ENCODE measurements around the gene PPIG. TPM values are rescaled to one million over a fixed set of nuclear protein-coding genes. Genes with fewer than 3 reads are reported as not detected.
"Not testable (repeated sequence)": the region's sequence is repeated elsewhere in the genome, so short reads cannot be mapped to it uniquely, and the experiment has no call there.

The PPIG gene
- polyA plus RNA-seq (2013, experiment 1 of 2; ENCODE audit: insufficient read length): 28.5 TPM
- 31.2 TPM for polyA plus RNA-seq (2013, experiment 2 of 2; ENCODE audit: insufficient read length)

- DNase-seq: peak; percentile 93
These were observed at the start of gene PPIG for GRCh38 chr2:169584005-169584877. Gene PPIG (plus strand): TSS chr2:169584351. CDS start chr2:169604042, 19,691 bp downstream.

DNA sequence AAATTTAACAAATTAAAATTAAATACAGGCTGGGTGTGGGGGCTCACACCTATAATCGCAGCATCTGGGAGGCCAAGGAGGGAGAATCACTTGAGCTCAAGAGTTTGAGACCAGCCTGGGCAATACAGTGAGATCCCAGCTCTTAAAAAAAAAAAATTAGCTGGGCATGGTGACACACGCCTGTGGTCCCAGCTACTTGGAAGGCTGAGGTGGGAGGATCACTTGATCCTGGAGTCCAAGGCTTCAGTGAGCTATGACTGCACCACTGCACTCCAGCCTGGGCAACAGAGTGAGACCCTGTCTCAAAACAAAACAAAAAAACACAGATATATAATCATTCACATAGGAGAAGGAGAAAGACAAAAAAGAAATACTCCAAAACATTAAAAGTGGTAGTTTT is 44.7 kb upstream of the PPIG start:
- DNase-seq: not testable (repeated sequence)

DNA sequence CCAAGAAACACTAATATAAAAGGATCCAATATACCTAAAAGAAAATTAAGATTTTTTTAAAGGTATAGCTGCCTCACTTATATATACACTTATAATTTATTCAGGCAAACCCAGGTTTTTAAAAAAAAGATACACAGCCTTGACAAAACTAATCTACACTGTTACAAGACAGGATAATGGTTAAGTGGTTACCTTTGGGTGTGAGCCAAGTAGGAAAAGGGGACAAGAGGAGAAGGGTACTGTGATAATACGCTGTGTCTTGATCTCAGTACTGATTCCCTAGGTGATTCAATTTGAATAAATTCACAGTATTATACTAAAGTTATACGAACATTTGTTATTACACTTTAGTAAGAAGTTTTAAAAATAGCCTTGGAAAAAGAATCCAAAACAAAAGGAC is 44.0 kb upstream of the PPIG start:
- no peak for DNase-seq

DNA sequence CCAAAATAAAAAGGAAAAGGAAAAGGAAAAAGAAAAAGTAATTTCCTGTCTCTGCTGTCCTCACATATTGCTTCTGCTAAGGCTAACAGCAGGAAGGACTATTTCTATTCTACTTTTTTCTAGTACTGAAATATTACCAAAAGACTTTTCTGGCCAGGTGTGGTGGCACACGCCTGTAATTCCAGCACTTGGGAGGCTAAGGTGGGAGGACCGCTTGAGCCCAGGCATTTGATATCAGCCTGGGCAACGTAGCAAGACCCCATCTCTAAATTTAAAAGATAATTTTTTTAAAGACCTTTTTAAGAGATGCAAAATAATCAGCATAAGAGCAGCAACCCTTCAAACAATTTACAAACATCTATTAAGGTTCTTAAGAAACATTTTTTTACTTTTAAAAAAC is 41.7 kb upstream of the PPIG start:
- DNase-seq: no peak

DNA sequence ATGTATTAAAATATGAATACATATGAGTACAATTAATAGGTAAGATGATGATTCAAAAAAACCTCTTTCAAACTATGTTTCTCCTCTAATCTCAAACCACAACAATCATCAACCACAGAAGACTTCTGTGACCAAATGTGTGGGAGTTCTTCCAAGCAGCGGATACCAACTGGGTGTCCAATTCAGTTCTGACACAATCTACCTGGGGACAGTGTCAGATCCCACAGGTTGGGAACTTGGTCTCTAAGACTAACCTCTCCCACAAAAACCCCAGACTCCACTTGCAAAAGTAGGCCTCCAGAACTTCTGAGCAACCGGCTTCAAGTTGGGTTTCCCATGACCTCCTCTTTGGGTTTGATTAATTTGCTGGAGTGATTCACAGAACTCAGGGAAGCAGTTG is 37.4 kb upstream of the PPIG start:
- no peak for DNase-seq

DNA sequence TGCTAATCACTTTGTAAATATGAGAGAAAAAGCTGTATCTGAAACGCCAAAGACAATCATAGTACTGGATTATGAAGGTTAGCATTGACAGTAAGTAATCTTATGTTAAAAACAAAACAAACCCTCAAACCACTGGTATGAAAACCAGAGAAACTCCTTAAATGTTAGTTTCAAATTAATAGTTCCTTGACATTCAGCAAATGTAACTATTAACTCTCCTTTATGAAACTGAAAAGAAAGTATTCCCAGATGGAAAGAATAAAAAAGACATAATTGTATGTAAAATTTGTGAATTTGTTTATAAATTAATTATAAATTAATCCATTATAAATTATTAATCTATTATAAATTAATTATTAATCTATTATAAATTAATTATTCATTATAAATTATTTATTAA is 22.8 kb upstream of the PPIG start:
- no peak for DNase-seq

GRCh38 chr2:169562084-169562483 is 22.1 kb upstream of the PPIG start:
- DNase-seq: not testable (repeated sequence)

DNA sequence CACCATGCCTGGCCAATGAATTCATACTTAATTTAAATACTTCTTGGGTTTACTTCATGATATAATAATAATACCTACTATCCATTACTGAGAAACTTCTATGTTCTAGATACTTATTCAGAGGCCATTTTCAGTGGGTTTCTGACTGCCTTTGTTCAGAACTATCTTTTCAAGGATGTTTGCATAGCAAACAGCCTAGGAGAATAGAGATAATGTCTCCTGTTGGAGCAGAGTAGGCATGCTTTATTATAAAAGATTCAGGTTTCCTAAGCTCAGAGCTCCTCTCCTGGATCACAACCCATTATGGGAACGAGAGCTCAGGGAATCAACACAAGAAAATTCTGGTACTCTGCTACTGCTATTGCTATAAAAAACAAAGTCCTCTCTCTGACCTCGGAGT is 21.6 kb upstream of the PPIG start:
- no peak for DNase-seq

GRCh38 chr2:169565686-169566085 is 18.5 kb upstream of the PPIG start:
- DNase-seq: no peak

DNA sequence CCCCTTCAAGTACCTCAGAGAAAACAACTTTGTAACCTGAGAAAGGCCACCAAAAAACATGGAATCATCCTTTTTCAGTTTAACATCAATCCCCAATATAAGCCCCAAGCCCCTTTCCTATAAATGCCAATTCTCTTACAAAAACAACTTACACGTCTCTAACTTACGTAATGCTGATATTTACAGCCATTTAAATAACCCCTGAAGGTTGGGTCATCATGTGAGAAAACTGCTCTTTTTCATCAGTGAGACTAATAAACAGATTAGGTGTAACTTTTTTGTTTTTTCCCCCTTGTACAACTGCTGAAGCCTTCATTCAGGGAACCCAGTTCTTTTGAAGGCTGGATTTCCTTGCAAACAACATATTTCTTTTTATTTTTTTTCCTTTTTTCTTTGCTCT is 14.2 kb upstream of the PPIG start:
- no peak for DNase-seq

GRCh38 chr2:169570752-169571151 is 13.4 kb upstream of the PPIG start:
- not testable (repeated sequence) for DNase-seq

- DNase-seq: no peak
These were observed 12.6 kb upstream of the PPIG start for GRCh38 chr2:169571571-169571970.

DNA sequence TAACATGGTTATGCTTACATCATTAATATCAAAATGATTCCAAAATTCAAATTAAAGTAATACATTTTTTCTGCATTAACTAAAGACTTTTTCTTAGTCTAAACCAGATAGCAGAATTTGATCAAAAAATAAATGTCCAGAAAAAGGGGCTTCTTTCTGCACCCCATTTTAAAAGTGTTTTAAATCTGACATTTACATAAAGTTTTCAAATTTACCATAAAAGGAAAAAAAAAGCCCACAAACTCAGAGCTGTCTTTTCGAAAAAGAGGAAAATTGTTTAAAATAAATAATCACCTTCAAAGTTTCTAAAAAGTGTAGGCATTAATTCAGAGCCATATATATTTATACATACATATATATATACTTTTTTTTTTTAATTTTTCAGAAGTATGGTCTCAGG is 12.0 kb upstream of the PPIG start:
- DNase-seq: no peak

- no peak for DNase-seq
These were observed 11.4 kb upstream of the PPIG start for GRCh38 chr2:169572821-169573159.

GRCh38 chr2:169573160-169573973 is 10.8 kb upstream of the PPIG start, which contains the start of gene FASTKD1:
Gene FASTKD1 (minus strand): TSS chr2:169573865. CDS start chr2:169572029, 1,836 bp downstream.
- DNase-seq: peak; percentile 90

- no peak for DNase-seq
These were observed 10.2 kb upstream of the PPIG start for GRCh38 chr2:169573974-169574299.

GRCh38 chr2:169574539-169574938 is 9.6 kb upstream of the PPIG start:
- DNase-seq: not testable (repeated sequence)

DNA sequence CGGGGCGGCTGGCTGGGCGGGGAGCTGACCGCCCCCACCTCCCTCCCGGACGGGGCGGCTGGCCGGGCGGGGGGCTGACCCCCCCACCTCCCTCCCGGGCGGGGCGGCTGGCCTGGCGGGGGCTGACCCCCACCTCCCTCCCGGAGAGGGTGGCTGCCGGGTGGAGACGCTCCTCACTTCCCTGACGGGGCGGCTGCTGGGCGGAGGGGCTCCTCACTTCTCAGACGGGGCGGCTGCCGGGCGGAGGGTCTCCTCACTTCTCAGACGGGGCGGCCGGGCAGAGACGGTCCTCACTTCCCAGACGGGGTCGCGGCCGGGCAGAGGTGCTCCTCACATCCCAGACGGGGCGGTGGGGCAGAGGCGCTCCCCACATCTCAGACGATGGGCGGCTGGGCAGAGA is 8.9 kb upstream of the PPIG start:
- DNase-seq: not testable (repeated sequence)

DNA sequence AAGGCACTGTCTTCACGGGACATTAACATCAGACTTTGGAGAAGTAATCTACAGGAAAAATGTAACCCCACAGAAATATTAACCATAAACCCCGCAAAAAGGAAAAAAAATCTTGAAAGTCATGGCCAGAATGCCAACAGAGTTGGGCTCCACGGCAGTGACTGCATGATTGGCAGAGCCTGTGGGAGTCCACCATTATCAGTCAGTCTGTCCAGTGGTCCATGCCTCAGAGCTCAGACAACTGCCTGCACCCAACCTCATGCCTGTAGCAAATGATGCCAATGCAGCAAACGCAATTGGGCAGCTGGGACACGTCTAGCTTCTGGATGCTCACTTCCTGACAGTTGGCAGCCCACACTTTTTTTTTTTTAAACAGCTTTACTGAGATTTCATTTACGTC is 5.1 kb upstream of the PPIG start:
- DNase-seq: no peak

DNA sequence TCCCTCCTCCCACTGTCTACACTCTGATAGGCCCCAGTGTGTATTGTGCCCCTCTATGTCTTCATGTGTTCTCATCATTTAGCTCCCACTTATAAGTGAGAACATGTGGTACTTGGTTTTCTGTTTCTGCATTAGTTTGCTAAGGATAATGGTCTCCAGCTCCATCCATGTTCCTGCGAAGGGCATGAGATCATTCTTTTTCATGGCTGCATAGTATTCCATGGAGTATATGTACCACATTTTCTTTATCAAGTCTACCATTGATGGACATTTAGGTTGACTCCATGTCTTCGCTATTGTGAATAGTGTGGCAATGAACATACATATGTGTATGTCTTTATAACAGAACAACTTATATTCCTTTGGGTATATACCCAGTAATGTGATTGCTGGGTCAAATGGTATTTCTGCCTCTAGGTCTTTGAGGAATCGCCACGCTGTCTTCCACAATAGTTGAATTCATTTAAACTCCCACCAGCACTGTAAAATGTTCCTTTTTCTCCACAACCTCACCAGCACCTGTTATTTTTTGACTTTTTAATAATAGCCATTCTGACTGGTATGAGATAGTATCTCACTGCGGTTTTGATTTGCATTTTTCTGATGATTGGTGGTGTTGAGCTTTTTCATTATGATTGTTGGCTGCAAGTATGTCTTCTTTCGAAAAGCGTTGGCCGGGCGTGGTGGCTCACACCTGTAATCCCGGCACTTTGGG is 1.4 kb upstream of the PPIG start:
- not testable (repeated sequence) for DNase-seq

- no peak for DNase-seq
These were observed 633 bp upstream of the PPIG start for GRCh38 chr2:169583518-169583917.

GRCh38 chr2:169585673-169586072 is 1.5 kb downstream of the PPIG start:
- no peak for DNase-seq

DNA sequence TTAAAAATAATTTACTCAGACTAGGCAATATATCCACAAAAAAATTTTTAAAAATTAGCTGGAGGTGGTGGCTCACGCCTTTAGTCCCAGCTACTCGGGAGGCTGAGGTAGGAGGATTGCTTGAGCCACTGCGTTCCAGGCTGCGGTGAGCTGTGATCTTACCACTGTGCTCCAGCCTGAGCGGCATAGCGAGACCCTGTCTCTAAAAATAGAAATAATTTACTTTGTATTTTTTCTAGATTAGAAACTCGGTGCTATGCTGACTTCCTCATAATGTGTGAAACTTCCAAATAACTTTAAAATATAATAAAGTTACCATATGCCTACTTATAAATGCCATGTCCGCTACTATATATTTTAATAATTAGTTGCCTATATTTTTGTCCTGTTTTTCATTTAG is 6.7 kb downstream of the PPIG start:
- no peak for DNase-seq

Data from fibroblast of skin of back (primary cell).